ENCODE results near the gene CACNA1A.
"Not testable (repeated sequence)": the region's sequence is repeated elsewhere in the genome, so short reads cannot be mapped to it uniquely, and the experiment has no call there.

Gene CACNA1A

GRCh38 chr19:13277104-13277809 is 229.0 kb downstream of the CACNA1A start:
- Histone ChIP-seq H3K27ac (peak overlapping the region; percentile 64), H3K4me2 (peak overlapping the region; percentile 81), H3K36me3 (peaks cover 4% of the 10 kb centered on the region; the same call in 1 of the 2 replicates), H3K4me3 (peak overlapping the region; percentile 36; the same call in 1 of the 2 replicates), H3K27me3 (no peaks in the 10 kb centered on the region), H3K9me3 (peaks cover 9% of the 10 kb centered on the region), H3K4me1 (peaks cover 27% of the 10 kb centered on the region), H3K9ac (no peak overlapping the region), H4K20me1 (no peaks in the 10 kb centered on the region)
- no peak for TF ChIP-seq Cebpa-rat (IDR thresholded peaks at IDR 0.05)

- Histone ChIP-seq H3K4me1 (peaks cover 12% of the 10 kb centered on the region), H3K27ac (no peak overlapping the region), H3K4me3 (no peak overlapping the region), H3K27me3 (no peaks in the 10 kb centered on the region), H4K20me1 (no peaks in the 10 kb centered on the region), H3K4me2 (no peak overlapping the region), H3K36me3 (peaks cover 9% of the 10 kb centered on the region; the same call in 1 of the 2 replicates), H3K9me3 (peaks cover 30% of the 10 kb centered on the region), H3K9ac (no peak overlapping the region)
- TF ChIP-seq Cebpa-rat (IDR thresholded peaks at IDR 0.05): no peak
Observed at GRCh38 chr19:13275016-13275722, 231.1 kb downstream of the CACNA1A start.

DNA sequence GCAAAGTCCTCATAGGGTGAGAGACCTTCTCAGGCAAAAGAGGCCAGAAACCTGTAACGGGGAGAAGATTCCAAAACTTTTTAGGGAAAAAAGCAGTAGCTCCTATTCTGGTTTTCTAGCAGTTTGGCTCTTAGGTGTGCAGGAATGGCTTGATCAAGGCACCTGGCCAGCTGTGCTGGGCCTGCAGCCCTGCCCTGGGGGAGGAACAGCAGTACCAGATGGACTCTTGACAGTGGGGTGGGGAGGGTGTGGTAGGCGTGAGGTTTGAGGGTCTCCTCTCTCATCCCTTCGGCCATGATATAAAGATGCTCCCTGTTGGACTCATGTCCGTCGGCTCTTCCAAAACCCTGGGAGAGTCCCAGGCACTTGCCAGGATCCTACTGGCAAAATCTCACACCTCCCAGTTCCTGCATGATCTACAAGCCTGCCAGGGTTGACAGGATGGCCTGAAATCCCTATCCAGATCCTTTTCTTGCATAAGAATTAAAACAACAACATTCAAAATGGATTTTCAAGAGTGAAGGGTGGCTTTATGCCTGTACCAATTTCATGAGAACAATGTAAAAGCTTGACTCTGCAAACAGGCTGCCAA is 235.7 kb downstream of the CACNA1A start:
- Histone ChIP-seq H3K4me3 (no peak overlapping the region), H3K9me3 (peaks cover 38% of the 10 kb centered on the region), H4K20me1 (no peaks in the 10 kb centered on the region), H3K36me3 (peaks cover 9% of the 10 kb centered on the region; the same call in 1 of the 2 replicates), H3K27me3 (no peaks in the 10 kb centered on the region), H3K9ac (no peak overlapping the region), H3K4me1 (no peaks in the 10 kb centered on the region), H3K27ac (no peak overlapping the region), H3K4me2 (no peak overlapping the region)
- no peak for TF ChIP-seq Cebpa-rat (IDR thresholded peaks at IDR 0.05)

GRCh38 chr19:13269348-13269747 is 236.9 kb downstream of the CACNA1A start:
- H3K4me3 ChIP-seq: no peak overlapping the region
- no peak for TF ChIP-seq Cebpa-rat (IDR thresholded peaks at IDR 0.05)
- peaks cover 34% of the 10 kb centered on the region for H3K9me3 ChIP-seq
- no peak overlapping the region for H3K27ac ChIP-seq
- H3K4me1 ChIP-seq: no peaks in the 10 kb centered on the region
- H3K9ac ChIP-seq: no peak overlapping the region
- no peaks in the 10 kb centered on the region for H3K27me3 ChIP-seq
- no peaks in the 10 kb centered on the region for H4K20me1 ChIP-seq
- peaks cover 5% of the 10 kb centered on the region; the same call in 1 of the 2 replicates for H3K36me3 ChIP-seq
- no peak overlapping the region for H3K4me2 ChIP-seq

DNA sequence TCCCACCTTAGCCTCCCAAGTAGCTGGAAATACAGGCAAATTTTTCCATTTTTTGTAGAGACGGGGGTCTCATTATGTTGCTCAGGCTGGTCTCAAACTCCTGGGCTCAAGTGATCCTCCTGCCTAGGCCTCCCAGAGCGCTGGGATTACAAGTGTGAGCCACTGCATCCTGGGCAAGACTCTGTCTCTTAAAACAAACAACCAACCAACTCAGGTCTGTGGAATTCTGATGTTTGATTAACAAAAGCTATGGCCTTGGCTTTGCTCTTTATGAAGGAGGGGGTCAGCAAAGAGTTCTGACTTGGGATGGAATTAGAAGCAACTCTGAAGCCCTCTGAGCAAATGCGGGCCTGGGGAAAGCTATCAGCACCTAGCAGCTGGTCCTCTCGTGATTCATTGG is 238.4 kb downstream of the CACNA1A start:
- Histone ChIP-seq H4K20me1 (no peaks in the 10 kb centered on the region), H3K9ac (no peak overlapping the region), H3K4me1 (peaks cover 2% of the 10 kb centered on the region), H3K4me3 (no peak overlapping the region), H3K36me3 (peaks cover 5% of the 10 kb centered on the region; the same call in 1 of the 2 replicates), H3K27me3 (no peaks in the 10 kb centered on the region), H3K27ac (no peak overlapping the region), H3K4me2 (no peak overlapping the region), H3K9me3 (peaks cover 34% of the 10 kb centered on the region)
- no peak for TF ChIP-seq Cebpa-rat (IDR thresholded peaks at IDR 0.05)

- Histone ChIP-seq H3K9me3 (peaks cover 28% of the 10 kb centered on the region), H3K27me3 (no peaks in the 10 kb centered on the region), H4K20me1 (no peaks in the 10 kb centered on the region), H3K4me3 (no peak overlapping the region), H3K9ac (no peak overlapping the region), H3K4me2 (no peak overlapping the region), H3K4me1 (peaks cover 9% of the 10 kb centered on the region), H3K27ac (no peak overlapping the region), H3K36me3 (peaks cover 5% of the 10 kb centered on the region; the same call in 1 of the 2 replicates)
- no peak for TF ChIP-seq Cebpa-rat (IDR thresholded peaks at IDR 0.05)
Observed at GRCh38 chr19:13267131-13267530, 239.1 kb downstream of the CACNA1A start.

GRCh38 chr19:13262450-13262849 is 243.8 kb downstream of the CACNA1A start:
- H3K9ac ChIP-seq: no peak overlapping the region
- H3K9me3 ChIP-seq: no peaks in the 10 kb centered on the region
- H3K36me3 ChIP-seq: no peaks in the 10 kb centered on the region
- no peaks in the 10 kb centered on the region for H4K20me1 ChIP-seq
- H3K4me3 ChIP-seq: no peak overlapping the region; the same call in 1 of the 2 replicates
- TF ChIP-seq Cebpa-rat (IDR thresholded peaks at IDR 0.05): no peak
- peaks cover 36% of the 10 kb centered on the region for H3K4me1 ChIP-seq
- H3K27me3 ChIP-seq: no peaks in the 10 kb centered on the region
- peak overlapping the region; percentile 74; the same call in 1 of the 2 replicates for H3K4me2 ChIP-seq
- peak overlapping the region; percentile 12; the same call in 1 of the 2 replicates for H3K27ac ChIP-seq

DNA sequence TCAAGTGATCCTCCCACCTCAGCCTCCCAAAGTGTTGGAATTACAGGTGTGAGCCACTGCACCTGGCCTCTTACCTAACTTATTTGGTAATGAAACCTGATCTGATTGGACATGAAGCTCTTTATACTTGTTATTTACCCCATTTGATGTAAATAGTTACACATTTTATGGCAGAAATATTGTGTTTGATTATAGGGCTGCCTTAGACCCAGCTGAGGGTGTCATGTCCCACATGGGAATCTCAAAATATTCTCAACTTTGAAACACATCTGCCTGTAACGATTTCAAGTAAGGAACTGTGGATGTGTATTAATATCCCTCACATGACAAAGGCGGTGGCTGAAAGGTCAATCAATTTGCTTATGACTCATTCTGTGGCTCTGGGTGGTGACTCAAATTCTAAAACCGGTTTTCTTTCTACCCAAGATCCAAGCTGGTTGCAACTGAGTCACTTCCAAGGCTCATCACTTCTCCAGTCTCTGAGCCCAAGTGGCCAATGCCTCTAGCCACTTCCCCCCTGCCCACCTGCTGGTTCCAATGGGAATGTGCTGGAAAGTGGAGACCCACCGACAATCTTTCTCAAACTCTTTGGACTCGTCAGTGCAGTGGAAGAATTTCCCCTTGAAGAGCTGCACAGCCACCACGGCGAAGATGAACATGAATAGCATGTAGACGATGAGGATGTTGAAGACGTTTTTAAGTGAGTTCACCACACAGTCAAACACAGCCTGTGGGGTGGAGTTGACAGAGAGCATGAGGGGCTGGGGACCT is 245.2 kb downstream of the CACNA1A start:
- Histone ChIP-seq H3K9ac (peak overlapping the region; percentile 30), H3K9me3 (peaks cover 8% of the 10 kb centered on the region; the same call in 1 of the 2 replicates), H4K20me1 (no peaks in the 10 kb centered on the region), H3K4me3 (peak overlapping the region; percentile 16; the same call in 1 of the 2 replicates), H3K4me2 (peak overlapping the region; percentile 74), H3K4me1 (peaks cover 36% of the 10 kb centered on the region), H3K36me3 (no peaks in the 10 kb centered on the region), H3K27ac (peak overlapping the region; percentile 68), H3K27me3 (no peaks in the 10 kb centered on the region)
- TF ChIP-seq Cebpa-rat (IDR thresholded peaks at IDR 0.05): no peak

DNA sequence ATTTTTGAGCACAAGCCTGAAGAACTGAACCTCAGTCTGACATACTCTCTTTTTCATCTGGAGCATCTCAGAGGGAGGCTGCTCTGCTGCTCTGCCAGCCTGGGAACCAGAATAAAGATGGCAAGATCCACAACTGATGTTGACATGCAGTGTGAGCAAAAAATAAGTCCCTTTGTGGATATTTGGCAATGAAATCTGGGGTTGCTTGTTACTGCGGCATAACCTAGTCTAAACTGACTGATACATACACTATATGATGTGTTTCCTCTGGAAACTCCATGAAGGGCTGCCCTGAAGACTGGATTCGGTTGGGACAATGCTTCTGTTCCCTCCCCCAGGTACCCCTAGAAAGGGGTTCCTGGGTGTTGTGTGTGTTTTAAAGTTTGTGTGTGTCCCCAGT is 249.4 kb downstream of the CACNA1A start:
- no peaks in the 10 kb centered on the region for H4K20me1 ChIP-seq
- no peak overlapping the region for H3K4me3 ChIP-seq
- no peak overlapping the region for H3K4me2 ChIP-seq
- H3K9me3 ChIP-seq: peaks cover 8% of the 10 kb centered on the region; the same call in 1 of the 2 replicates
- H3K4me1 ChIP-seq: peaks cover 24% of the 10 kb centered on the region
- no peaks in the 10 kb centered on the region for H3K27me3 ChIP-seq
- no peak overlapping the region for H3K9ac ChIP-seq
- no peaks in the 10 kb centered on the region for H3K36me3 ChIP-seq
- TF ChIP-seq Cebpa-rat (IDR thresholded peaks at IDR 0.05): no peak
- H3K27ac ChIP-seq: no peak overlapping the region

GRCh38 chr19:13256398-13256797 is 249.9 kb downstream of the CACNA1A start:
- H3K4me2 ChIP-seq, H3K9ac ChIP-seq, H3K36me3 ChIP-seq, H3K27me3 ChIP-seq, H3K4me3 ChIP-seq, H3K27ac ChIP-seq, H3K9me3 ChIP-seq, H4K20me1 ChIP-seq: not testable (repeated sequence)
- H3K4me1 ChIP-seq: peaks cover 19% of the 10 kb centered on the region

All from BLaER1 (cell line).